ENCODE data around the gene GSTK1. TPM values are rescaled to one million over a fixed set of nuclear protein-coding genes. Genes with fewer than 3 reads are reported as not detected.
A peak's percentile ranks its signal among the peaks of the same experiment; 100 is the strongest.
"Not testable (repeated sequence)": the region's sequence is repeated elsewhere in the genome, so short reads cannot be mapped to it uniquely, and the experiment has no call there.

Gene GSTK1
- total RNA-seq, 2 donors from 2014 or later, result 428 to 433 TPM

- Mint-ChIP-seq H3K27ac (no peak overlapping the region), H3K4me3 (no peak overlapping the region), H3K4me1 (peaks cover 40% of the 10 kb centered on the region), H3K27me3 (no peaks in the 10 kb centered on the region), H3K36me3 (ENCODE audit: low read depth) (peaks cover 3% of the 10 kb centered on the region)
- ATAC-seq (no peak), DNase-seq (no peak)
- H3K9me3 ChIP-seq (ENCODE audit: control insufficient read depth, low read length, poor library complexity, severe bottlenecking), result no peaks in the 10 kb centered on the region
These were observed 22.2 kb downstream of the GSTK1 start for GRCh38 chr7:143285470-143285778.

- ATAC-seq, result no peak
- no peak overlapping the region for H3K4me3 Mint-ChIP-seq
These were observed 22.7 kb downstream of the GSTK1 start for GRCh38 chr7:143285806-143286521.

GRCh38 chr7:143286522-143286890 lies 23.3 kb downstream of the GSTK1 start:
- H3K27me3 Mint-ChIP-seq, result no peaks in the 10 kb centered on the region
- H3K9me3 ChIP-seq (ENCODE audit: control insufficient read depth, low read length, poor library complexity, severe bottlenecking), result no peaks in the 10 kb centered on the region
- H3K27ac Mint-ChIP-seq, result peak overlapping the region; percentile 49
- ATAC-seq, result no peak
- DNase-seq, result no peak
- peaks cover 4% of the 10 kb centered on the region for H3K36me3 Mint-ChIP-seq (ENCODE audit: low read depth)
- peaks cover 46% of the 10 kb centered on the region for H3K4me1 Mint-ChIP-seq
- no peak overlapping the region for H3K4me3 Mint-ChIP-seq

More at GRCh38 chr7:143285806-143286521, 22.7 kb downstream of the GSTK1 start:
- H3K27me3 Mint-ChIP-seq, result no peaks in the 10 kb centered on the region
- peaks cover 41% of the 10 kb centered on the region for H3K4me1 Mint-ChIP-seq
- H3K27ac Mint-ChIP-seq, result no peak overlapping the region
- H3K9me3 ChIP-seq (ENCODE audit: control insufficient read depth, low read length, poor library complexity, severe bottlenecking), result no peaks in the 10 kb centered on the region
- H3K36me3 Mint-ChIP-seq (ENCODE audit: low read depth), result peaks cover 3% of the 10 kb centered on the region
- no peak for DNase-seq

- H3K27ac Mint-ChIP-seq, result peak overlapping the region; percentile 49
- peak overlapping the region; percentile 96 for H3K4me3 Mint-ChIP-seq
- H3K27me3 Mint-ChIP-seq, result no peaks in the 10 kb centered on the region
- ATAC-seq (no peak), DNase-seq (no peak)
- H3K9me3 ChIP-seq (ENCODE audit: control insufficient read depth, low read length, poor library complexity, severe bottlenecking), result no peaks in the 10 kb centered on the region
- peaks cover 51% of the 10 kb centered on the region for H3K4me1 Mint-ChIP-seq
- H3K36me3 Mint-ChIP-seq (ENCODE audit: low read depth), result peaks cover 5% of the 10 kb centered on the region
These were observed 24.2 kb downstream of the GSTK1 start for GRCh38 chr7:143287339-143287934.

GRCh38 chr7:143287935-143288826 lies 24.9 kb downstream of the GSTK1 start, which contains the start of gene CASP2:
Gene CASP2 (plus strand): TSS chr7:143288351. CDS start chr7:143288456, 105 bp downstream.
- Mint-ChIP-seq H3K27me3 (no peaks in the 10 kb centered on the region), H3K4me1 (peaks cover 51% of the 10 kb centered on the region), H3K4me3 (peak within 1 kb of the TSS; percentile 96), H3K27ac (peak within 1 kb of the TSS; percentile 49), H3K36me3 (ENCODE audit: low read depth) (peaks cover 5% of the 10 kb centered on the region)
- H3K9me3 ChIP-seq (ENCODE audit: control insufficient read depth, low read length, poor library complexity, severe bottlenecking), result no peaks in the 10 kb centered on the region
- DNase-seq, result peak; percentile 99 to 100 (median 100)
- ATAC-seq, result peak; percentile 96

- Mint-ChIP-seq H3K27ac (peak overlapping the region; percentile 49), H3K27me3 (no peaks in the 10 kb centered on the region), H3K4me1 (peaks cover 45% of the 10 kb centered on the region), H3K4me3 (peak overlapping the region; percentile 96), H3K36me3 (ENCODE audit: low read depth) (peaks cover 5% of the 10 kb centered on the region)
- ATAC-seq, result no peak
- DNase-seq, result no peak
- no peaks in the 10 kb centered on the region for H3K9me3 ChIP-seq (ENCODE audit: control insufficient read depth, low read length, poor library complexity, severe bottlenecking)
These were observed 25.6 kb downstream of the GSTK1 start for GRCh38 chr7:143288836-143289235.

- ATAC-seq (no peak), DNase-seq (no peak)
- H3K27me3 Mint-ChIP-seq, result no peaks in the 10 kb centered on the region
- H3K27ac Mint-ChIP-seq, result peak overlapping the region; percentile 49
- no peaks in the 10 kb centered on the region for H3K9me3 ChIP-seq (ENCODE audit: control insufficient read depth, low read length, poor library complexity, severe bottlenecking)
- peaks cover 5% of the 10 kb centered on the region for H3K36me3 Mint-ChIP-seq (ENCODE audit: low read depth)
- H3K4me1 Mint-ChIP-seq, result peaks cover 44% of the 10 kb centered on the region
- peak overlapping the region; percentile 96 for H3K4me3 Mint-ChIP-seq
These were observed 26.2 kb downstream of the GSTK1 start for GRCh38 chr7:143289421-143289820.

GRCh38 chr7:143289888-143290287 lies 26.6 kb downstream of the GSTK1 start:
- not testable (repeated sequence) for H3K36me3 Mint-ChIP-seq (ENCODE audit: low read depth); DNase-seq; ATAC-seq; H3K27me3 Mint-ChIP-seq; H3K9me3 ChIP-seq (ENCODE audit: control insufficient read depth, low read length, poor library complexity, severe bottlenecking)
- Mint-ChIP-seq H3K4me3 (peak overlapping the region; percentile 96), H3K4me1 (peaks cover 43% of the 10 kb centered on the region), H3K27ac (peak overlapping the region; percentile 49)

- peak overlapping the region; percentile 96 for H3K4me3 Mint-ChIP-seq
- peak overlapping the region; percentile 49 for H3K27ac Mint-ChIP-seq
- H3K27me3 Mint-ChIP-seq, result no peaks in the 10 kb centered on the region
- peaks cover 5% of the 10 kb centered on the region for H3K36me3 Mint-ChIP-seq (ENCODE audit: low read depth)
- H3K4me1 Mint-ChIP-seq, result peaks cover 43% of the 10 kb centered on the region
- no peak for DNase-seq
- ATAC-seq, result no peak
- H3K9me3 ChIP-seq (ENCODE audit: control insufficient read depth, low read length, poor library complexity, severe bottlenecking), result no peaks in the 10 kb centered on the region
These were observed 27.1 kb downstream of the GSTK1 start for GRCh38 chr7:143290293-143290692.

- Mint-ChIP-seq H3K4me1 (peaks cover 51% of the 10 kb centered on the region), H3K4me3 (no peak overlapping the region), H3K27me3 (no peaks in the 10 kb centered on the region), H3K27ac (no peak overlapping the region), H3K36me3 (ENCODE audit: low read depth) (peaks cover 11% of the 10 kb centered on the region)
- H3K9me3 ChIP-seq (ENCODE audit: control insufficient read depth, low read length, poor library complexity, severe bottlenecking), result no peaks in the 10 kb centered on the region
- ATAC-seq, result no peak
- DNase-seq, result no peak
These were observed 29.6 kb downstream of the GSTK1 start for GRCh38 chr7:143292876-143293275.

GRCh38 chr7:143295870-143296269 lies 32.6 kb downstream of the GSTK1 start:
- H3K9me3 ChIP-seq (ENCODE audit: control insufficient read depth, low read length, poor library complexity, severe bottlenecking), result no peaks in the 10 kb centered on the region
- Mint-ChIP-seq H3K27me3 (no peaks in the 10 kb centered on the region), H3K4me3 (no peak overlapping the region), H3K27ac (peak overlapping the region; percentile 76), H3K36me3 (ENCODE audit: low read depth) (peaks cover 15% of the 10 kb centered on the region), H3K4me1 (peaks cover 49% of the 10 kb centered on the region)
- DNase-seq, result no peak
- ATAC-seq, result no peak

GRCh38 chr7:143296686-143297085 lies 33.4 kb downstream of the GSTK1 start:
- no peaks in the 10 kb centered on the region for H3K9me3 ChIP-seq (ENCODE audit: control insufficient read depth, low read length, poor library complexity, severe bottlenecking)
- no peak for ATAC-seq
- peaks cover 13% of the 10 kb centered on the region for H3K36me3 Mint-ChIP-seq (ENCODE audit: low read depth)
- no peaks in the 10 kb centered on the region for H3K27me3 Mint-ChIP-seq
- H3K4me1 Mint-ChIP-seq, result peaks cover 45% of the 10 kb centered on the region
- no peak overlapping the region for H3K4me3 Mint-ChIP-seq
- peak overlapping the region; percentile 76 for H3K27ac Mint-ChIP-seq
- DNase-seq, result no peak

- Mint-ChIP-seq H3K4me3 (no peak overlapping the region), H3K27ac (peak overlapping the region; percentile 78), H3K27me3 (no peaks in the 10 kb centered on the region), H3K4me1 (peaks cover 39% of the 10 kb centered on the region), H3K36me3 (ENCODE audit: low read depth) (peaks cover 19% of the 10 kb centered on the region)
- DNase-seq (no peak), ATAC-seq (no peak)
- no peaks in the 10 kb centered on the region for H3K9me3 ChIP-seq (ENCODE audit: control insufficient read depth, low read length, poor library complexity, severe bottlenecking)
These were observed 36.1 kb downstream of the GSTK1 start for GRCh38 chr7:143299346-143299745.
